ENCODE results near the gene TSEN54.

- TF ChIP-seq CTCF (conservative IDR thresholded peaks at IDR 0.05; ENCODE audit: low read depth in 2 of 2) (no peak), EZH2 (IDR thresholded peaks at IDR 0.05; ENCODE audit: low read depth, unreplicated experiment) (no peak)
Measured at GRCh38 chr17:75512926-75513640, 3.2 kb upstream of the TSEN54 start.

All from GM23338 (cell line).